ENCODE data around the gene HPD. TPM values are rescaled to one million over a fixed set of nuclear protein-coding genes. Genes with fewer than 3 reads are reported as not detected.
A peak's percentile ranks its signal among the peaks of the same experiment; 100 is the strongest.
"Not testable (repeated sequence)": the region's sequence is repeated elsewhere in the genome, so short reads cannot be mapped to it uniquely, and the experiment has no call there.

The HPD gene
- total RNA-seq, 1 experiment from 2014 or later: 12.7 TPM

DNA sequence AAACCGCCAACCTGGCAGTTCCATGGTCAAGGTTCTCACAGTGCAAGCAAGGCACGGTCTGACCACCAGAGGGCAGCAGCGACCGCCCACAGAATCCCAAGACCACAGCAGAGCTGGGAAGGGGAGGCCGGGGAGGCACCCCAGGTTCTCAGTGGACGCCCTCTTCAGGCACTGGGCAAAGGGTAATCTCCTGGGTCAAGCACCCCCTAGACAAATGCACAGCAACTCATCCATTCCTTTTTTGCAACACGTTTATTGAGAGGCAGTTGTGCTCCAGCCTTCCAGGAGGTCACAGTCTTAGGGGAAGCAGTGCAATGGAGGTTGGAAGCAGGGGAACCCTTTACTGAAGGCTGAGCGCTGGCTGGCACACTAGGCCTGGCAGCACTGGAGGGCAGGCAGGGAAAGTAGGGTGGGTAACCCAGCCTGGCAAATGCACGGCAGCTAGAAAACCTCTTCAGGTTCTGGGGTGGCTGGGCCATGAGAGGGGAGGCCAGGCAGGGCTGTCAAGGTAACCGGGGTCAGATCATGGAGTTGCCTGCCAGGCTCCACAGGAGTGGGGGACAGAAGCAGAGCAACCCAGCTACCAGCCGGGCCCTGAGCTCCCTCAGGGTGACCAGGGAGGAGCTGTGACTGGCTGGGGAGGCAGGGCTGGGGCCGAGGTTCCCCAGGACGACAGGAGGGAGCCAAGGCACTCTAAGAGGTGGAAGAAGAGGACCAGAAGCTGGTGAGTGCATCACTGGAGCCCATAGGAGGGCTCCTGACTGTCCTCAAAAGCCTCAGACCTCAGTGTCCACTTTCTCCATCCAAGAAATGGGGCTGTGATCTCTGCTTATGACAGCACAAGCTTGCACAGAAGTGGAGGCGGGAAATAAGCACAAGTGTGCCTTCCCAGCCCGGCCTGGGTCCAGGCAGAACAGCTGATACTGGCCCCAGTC, 63.4 kb downstream of the HPD start:
- in situ Hi-C loops (cut with HindIII; ENCODE audit: low pct_unique_long_range_greater_than_20kb, low sequenced_read_pairs): no loop called here
- peak; percentile 79 for DNase-seq (ENCODE audit: low read depth)

GRCh38 chr12:121794534-121795033, 64.1 kb downstream of the HPD start:
- in situ Hi-C loops (cut with HindIII; ENCODE audit: low pct_unique_long_range_greater_than_20kb, low sequenced_read_pairs): no loop called here
- no peak for DNase-seq (ENCODE audit: low read depth)

- in situ Hi-C loops (cut with HindIII; ENCODE audit: low pct_unique_long_range_greater_than_20kb, low sequenced_read_pairs): no loop called here
- peak; percentile 98 for DNase-seq (ENCODE audit: low read depth)
Observed at GRCh38 chr12:121793838-121794533, 64.7 kb downstream of the HPD start.

- DNase-seq (ENCODE audit: low read depth): no peak
- in situ Hi-C loops (cut with HindIII; ENCODE audit: low pct_unique_long_range_greater_than_20kb, low sequenced_read_pairs): no loop called here
Observed at GRCh38 chr12:121793440-121793837, 65.2 kb downstream of the HPD start, which contains the start of gene RHOF. Gene RHOF (minus strand): TSS chr12:121793688. CDS start chr12:121793633, 55 bp downstream.

DNA sequence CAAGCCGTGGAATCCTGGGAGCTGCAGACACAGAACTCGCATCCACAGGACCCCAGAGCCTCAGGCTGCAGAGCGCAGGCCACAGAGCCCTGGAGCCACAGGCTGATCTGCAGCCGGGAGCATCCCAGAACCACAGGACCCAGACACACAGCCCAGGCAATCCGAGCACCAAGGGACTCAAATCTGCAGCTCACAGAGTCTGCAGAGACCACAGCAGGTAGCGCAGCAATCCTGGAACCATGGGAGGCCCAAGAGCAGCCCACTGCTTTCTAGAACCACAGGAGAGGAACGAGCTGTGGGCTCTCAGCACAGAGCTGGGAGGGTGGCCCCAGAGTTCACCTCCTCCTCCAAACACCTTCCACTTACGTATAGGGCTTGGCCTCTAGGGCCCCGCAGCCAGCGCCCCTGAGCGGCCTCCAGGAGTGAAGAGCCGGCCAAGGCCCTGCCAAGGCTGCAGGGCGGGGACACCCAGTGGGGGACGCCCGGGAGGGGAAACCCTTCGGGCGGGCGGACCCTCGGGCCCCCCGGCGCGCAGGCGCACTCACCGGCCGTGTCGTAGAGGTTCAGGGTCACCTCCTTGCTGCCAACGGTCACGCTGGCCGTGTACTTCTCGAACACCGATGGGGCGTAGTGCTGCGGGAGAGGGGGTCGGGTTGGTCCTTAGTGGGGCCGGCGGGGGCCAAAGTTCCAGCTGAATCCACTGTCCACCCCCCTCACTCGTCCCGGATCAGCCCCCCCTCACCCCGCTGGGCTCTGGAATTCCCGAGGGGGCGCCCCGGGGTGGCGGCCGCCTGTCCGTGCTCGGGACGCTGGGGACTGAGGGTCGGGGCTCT, 65.8 kb downstream of the HPD start:
- DNase-seq (ENCODE audit: low read depth): peak; percentile 67
- in situ Hi-C loops (cut with HindIII; ENCODE audit: low pct_unique_long_range_greater_than_20kb, low sequenced_read_pairs): no loop called here

GRCh38 chr12:121791671-121792551, 66.7 kb downstream of the HPD start:
- in situ Hi-C loops (cut with HindIII; ENCODE audit: low pct_unique_long_range_greater_than_20kb, low sequenced_read_pairs): no loop called here
- peak; percentile 91 for DNase-seq (ENCODE audit: low read depth)

DNA sequence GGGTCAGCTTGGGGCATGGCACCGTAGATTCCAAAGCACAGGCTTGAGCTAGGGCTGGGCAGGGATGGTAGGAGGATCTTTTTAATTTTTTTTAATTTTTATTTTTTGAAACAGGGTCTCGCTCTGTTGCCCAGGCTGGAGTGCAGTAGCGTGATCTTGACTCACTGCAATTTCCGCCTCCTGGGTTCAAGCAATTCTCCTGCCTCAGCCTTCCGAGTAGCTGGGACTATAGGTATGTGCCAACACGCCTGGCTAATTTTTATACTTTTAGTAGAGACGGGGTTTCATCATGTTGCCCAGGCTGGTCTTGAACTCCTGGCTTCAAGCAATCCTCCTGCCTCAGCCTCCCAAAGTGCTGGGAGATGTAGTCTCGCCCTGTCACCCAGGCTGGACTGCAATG, 67.9 kb downstream of the HPD start:
- DNase-seq (ENCODE audit: low read depth); in situ Hi-C loops (cut with HindIII; ENCODE audit: low pct_unique_long_range_greater_than_20kb, low sequenced_read_pairs): not testable (repeated sequence)

DNA sequence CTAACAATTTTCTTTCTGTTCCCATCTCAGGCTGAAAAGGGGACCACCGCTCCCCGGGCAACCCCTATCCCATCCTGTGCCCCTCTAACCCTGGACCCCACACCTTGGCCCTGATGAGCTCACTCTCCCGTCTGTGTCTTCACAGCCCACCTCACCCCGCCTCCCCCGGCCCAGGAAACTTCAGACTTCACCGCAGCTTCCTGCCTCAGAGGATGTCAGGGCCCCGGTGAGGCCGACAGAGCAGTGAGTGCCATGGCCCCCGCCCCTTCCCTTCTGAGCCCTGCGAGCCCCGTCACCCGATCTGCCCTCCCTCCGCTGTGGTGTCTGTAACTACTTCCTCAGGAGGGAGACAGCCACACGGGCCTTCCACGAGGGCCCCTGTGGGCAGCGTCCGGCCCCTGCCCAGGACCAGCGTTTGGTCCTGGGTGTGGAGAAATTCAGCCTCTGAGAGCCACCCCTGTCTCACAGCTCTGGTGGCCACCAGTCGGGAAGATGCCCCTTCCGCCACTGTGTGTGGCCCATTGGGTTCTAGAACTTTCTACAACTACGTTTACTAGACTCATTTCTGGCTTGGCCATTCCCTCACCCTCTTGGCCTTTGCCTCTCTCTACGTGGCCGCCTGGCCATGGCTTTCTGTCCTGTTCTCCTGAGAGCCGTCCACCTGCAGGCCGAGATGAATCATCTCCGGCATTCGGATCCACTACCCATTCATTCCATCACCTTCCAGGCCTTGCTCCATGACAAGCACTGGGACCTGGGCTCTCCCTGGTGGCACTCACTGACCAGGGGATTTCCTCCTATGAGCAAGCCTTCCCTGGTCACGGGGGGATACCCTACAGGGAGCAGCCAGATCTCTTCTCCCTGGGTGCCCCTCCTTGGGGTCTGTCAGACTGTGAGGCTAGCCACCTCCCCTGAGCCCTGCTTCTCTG, 68.6 kb downstream of the HPD start:
- DNase-seq (ENCODE audit: low read depth): peak; percentile 85
- in situ Hi-C loops (cut with HindIII; ENCODE audit: low pct_unique_long_range_greater_than_20kb, low sequenced_read_pairs): no loop called here

Other genes starting within 250 kb of the HPD start
- gene ORAI1, start 232.3 kb downstream of the HPD start, total RNA-seq (2014; rRNA removed; shearing (Covaris generic); ENCODE audit: low replicate concordance): 7.9 and 19.0 TPM in 2 replicates
- 0.78 and 0.88 TPM in 2 replicates for gene MORN3, start 189.2 kb downstream of the HPD start, total RNA-seq (2014; rRNA removed; shearing (Covaris generic); ENCODE audit: low replicate concordance)
- gene TMEM120B, start 146.1 kb downstream of the HPD start, total RNA-seq (2014; rRNA removed; shearing (Covaris generic); ENCODE audit: low replicate concordance): 9.6 and 11.8 TPM in 2 replicates
- 54.8 and 81.4 TPM in 2 replicates for gene RHOF, start 65.2 kb downstream of the HPD start, total RNA-seq (2014; rRNA removed; shearing (Covaris generic); ENCODE audit: low replicate concordance)
- gene SETD1B, start 54.9 kb downstream of the HPD start, total RNA-seq (2014; rRNA removed; shearing (Covaris generic); ENCODE audit: low replicate concordance): 0.61 and 3.4 TPM in 2 replicates
- 157 and 191 TPM in 2 replicates for gene PSMD9, start 29.9 kb upstream of the HPD start, total RNA-seq (2014; rRNA removed; shearing (Covaris generic); ENCODE audit: low replicate concordance)
- 10.8 and 12.3 TPM in 2 replicates for gene CFAP251, start 59.7 kb upstream of the HPD start, total RNA-seq (2014; rRNA removed; shearing (Covaris generic); ENCODE audit: low replicate concordance)
- 23.8 and 28.8 TPM in 2 replicates for gene BCL7A, start 163.0 kb upstream of the HPD start, total RNA-seq (2014; rRNA removed; shearing (Covaris generic); ENCODE audit: low replicate concordance)
- 5.0 and 7.0 TPM in 2 replicates for gene MLXIP, start 219.9 kb upstream of the HPD start, total RNA-seq (2014; rRNA removed; shearing (Covaris generic); ENCODE audit: low replicate concordance)